Peyer's patch (tissue), 4 donors: ENCODE measurements around the gene SORBS1. TPM values are rescaled to one million over a fixed set of nuclear protein-coding genes. Genes with fewer than 3 reads are reported as not detected.

Source experiments
- DNase-seq, 3 donors: peaks; one replicate each; pipeline ENCODE4 v3.0.0-alpha.2; 2017 to 2019
- H3K27ac ChIP-seq, 4 donors: fragments of 200-600 bp; sonication (generic); one replicate each; pipeline ENCODE4 v1.5.1; 2016 to 2019
- H3K27me3 ChIP-seq, 2 donors: fragments of 200-600 bp; sonication (generic); one replicate each; pipeline ENCODE4 v1.5.1; 2019
- H3K36me3 ChIP-seq, 3 donors: fragments of 200-600 bp; sonication (generic); one replicate each; pipeline ENCODE4 v1.5.1; 2016 to 2019
- H3K4me1 ChIP-seq, 4 donors: fragments of 200-600 bp; sonication (generic); one replicate each; pipeline ENCODE4 v1.5.1; 2016 to 2019
- H3K4me3 ChIP-seq, 4 donors: fragments of 200-600 bp; sonication (generic); 1 replicate in 3 of 4; 2 replicates in 1 of 4; pipeline ENCODE4 v1.5.1; 2016 to 2019; ENCODE audit warnings: mild to moderate bottlenecking in 1 of 4
- H3K9me3 ChIP-seq, 4 donors: fragments of 200-600 bp; sonication (generic); one replicate each; pipeline ENCODE4 v1.5.1; 2016 to 2019; ENCODE audit warnings: mild to moderate bottlenecking in 1 of 4
- CTCF ChIP-seq, 6 experiments: fragments of 450-650 bp in 4 of 6; fragments of 200-600 bp in 2 of 6; sonication (generic) in 1 of 6; IDR thresholded peaks; one replicate each; pipeline ENCODE4 v1.5.1; 2017 to 2019; ENCODE audit warnings: antibody characterized with exemption in 6 of 6, mild to moderate bottlenecking in 3 of 6, moderate library complexity in 1 of 6
- POLR2A ChIP-seq, 2 donors: fragments of 450-650 bp; IDR thresholded peaks; one replicate each; pipeline ENCODE4 v1.5.1; 2017; ENCODE audit warnings: antibody characterized with exemption in 2 of 2, mild to moderate bottlenecking in 2 of 2, moderate library complexity in 2 of 2
- total RNA-seq, 4 donors: library from RNA; depleted of rRNA; stranded (reverse); fragments of >200 nt; gene quantifications; one replicate each; pipeline ENCODE4 v1.1.0, GENCODE V29; 2016

The SORBS1 gene
- total RNA-seq, 4 donors from 2014 or later: 34.3 to 57.1 (median 48.7) TPM

GRCh38 chr10:95434583-95434982 lies 126.6 kb downstream of the SORBS1 start:
- DNase-seq: no peak
- Histone ChIP-seq H3K9me3 (no peaks in the 10 kb centered on the region), H3K27me3 (no peaks in the 10 kb centered on the region), H3K4me1 (peaks cover 0 to 5% (median 0%) of the 10 kb centered on the region in 4 donors), H3K36me3 (no peaks in the 10 kb centered on the region), H3K27ac (peak overlapping the region in 1 of 4 donors; percentile 60), H3K4me3 (no peak overlapping the region)
- TF ChIP-seq POLR2A (IDR thresholded peaks at IDR 0.05): no peak
- no peak for TF ChIP-seq CTCF (IDR thresholded peaks at IDR 0.05)

GRCh38 chr10:95431900-95432342 lies 129.2 kb downstream of the SORBS1 start:
- Histone ChIP-seq H3K4me3 (no peak overlapping the region), H3K36me3 (peaks cover 0 to 4% (median 0%) of the 10 kb centered on the region in 3 donors), H3K9me3 (no peaks in the 10 kb centered on the region), H3K4me1 (peaks cover 0 to 8% (median 0%) of the 10 kb centered on the region in 4 donors), H3K27ac (peak overlapping the region in 1 of 4 donors; percentile 60), H3K27me3 (no peaks in the 10 kb centered on the region)
- TF ChIP-seq POLR2A (IDR thresholded peaks at IDR 0.05) (no peak), CTCF (IDR thresholded peaks at IDR 0.05) (no peak)
- no peak for DNase-seq

- H3K36me3 ChIP-seq: peaks cover 0 to 5% (median 0%) of the 10 kb centered on the region in 3 donors
- no peak for TF ChIP-seq POLR2A (IDR thresholded peaks at IDR 0.05)
- TF ChIP-seq CTCF (IDR thresholded peaks at IDR 0.05): peak; percentile 78 to 97 (median 94)
- H3K27ac ChIP-seq: peak overlapping the region in 2 of 4 donors; percentile 27 to 50
- no peak overlapping the region for H3K4me3 ChIP-seq
- H3K4me1 ChIP-seq: peaks cover 0 to 8% (median 0%) of the 10 kb centered on the region in 4 donors
- H3K9me3 ChIP-seq: no peaks in the 10 kb centered on the region
- DNase-seq: peak in 2 of 3 donors; percentile 25 to 70
- H3K27me3 ChIP-seq: no peaks in the 10 kb centered on the region
Measured at GRCh38 chr10:95430231-95430951, 130.8 kb downstream of the SORBS1 start.

GRCh38 chr10:95429639-95430038 lies 131.5 kb downstream of the SORBS1 start:
- H3K4me1 ChIP-seq: peaks cover 0 to 8% (median 0%) of the 10 kb centered on the region in 4 donors

GRCh38 chr10:95428701-95429100 lies 132.5 kb downstream of the SORBS1 start:
- Histone ChIP-seq H3K27ac (peak overlapping the region in 1 of 4 donors; percentile 16), H3K36me3 (peaks cover 0 to 5% (median 0%) of the 10 kb centered on the region in 3 donors)

More at GRCh38 chr10:95429639-95430038, 131.5 kb downstream of the SORBS1 start:
- peak in 1 of 3 donors; percentile 81 for DNase-seq
- Histone ChIP-seq H3K27me3 (no peaks in the 10 kb centered on the region), H3K4me3 (no peak overlapping the region), H3K27ac (peak overlapping the region in 1 of 4 donors; percentile 50), H3K36me3 (peaks cover 0 to 5% (median 0%) of the 10 kb centered on the region in 3 donors), H3K9me3 (no peaks in the 10 kb centered on the region)
- TF ChIP-seq POLR2A (IDR thresholded peaks at IDR 0.05) (no peak), CTCF (IDR thresholded peaks at IDR 0.05) (no peak)

More at GRCh38 chr10:95428701-95429100, 132.5 kb downstream of the SORBS1 start:
- no peaks in the 10 kb centered on the region for H3K27me3 ChIP-seq
- no peaks in the 10 kb centered on the region for H3K9me3 ChIP-seq
- no peak for DNase-seq
- H3K4me3 ChIP-seq: no peak overlapping the region
- H3K4me1 ChIP-seq: peaks cover 0 to 8% (median 0%) of the 10 kb centered on the region in 4 donors
- TF ChIP-seq CTCF (IDR thresholded peaks at IDR 0.05) (no peak), POLR2A (IDR thresholded peaks at IDR 0.05) (no peak)
